NCI-H187 (cell line): ENCODE measurements around the gene P3H3.

Source experiments
- DNase-seq, 2 experiments: peaks; one replicate each; lab custom pipeline; 2025; lab: John Stamatoyannopoulos, UW

The P3H3 gene

GRCh38 chr12:6799147-6799546, 29.1 kb upstream of the P3H3 start:
- DNase-seq = no peak

GRCh38 chr12:6807170-6807569, 21.0 kb upstream of the P3H3 start:
- no peak for DNase-seq

GRCh38 chr12:6809056-6809455, 19.2 kb upstream of the P3H3 start:
- DNase-seq = no peak

GRCh38 chr12:6810758-6811157, 17.4 kb upstream of the P3H3 start:
- DNase-seq = no peak

GRCh38 chr12:6813363-6813762, 14.8 kb upstream of the P3H3 start:
- DNase-seq = no peak

GRCh38 chr12:6816598-6816997, 11.6 kb upstream of the P3H3 start:
- DNase-seq = no peak

- no peak for DNase-seq
These were observed 11.1 kb upstream of the P3H3 start for GRCh38 chr12:6817098-6817497.

- no peak for DNase-seq
These were observed 10.5 kb upstream of the P3H3 start for GRCh38 chr12:6817662-6818157.

GRCh38 chr12:6818222-6818621, 10.0 kb upstream of the P3H3 start:
- no peak for DNase-seq

- DNase-seq = no peak
These were observed 9.6 kb upstream of the P3H3 start for GRCh38 chr12:6818645-6819044.

- no peak for DNase-seq
These were observed 8.8 kb upstream of the P3H3 start for GRCh38 chr12:6819106-6820030.

- no peak for DNase-seq
These were observed 8.0 kb upstream of the P3H3 start for GRCh38 chr12:6820166-6820565.

- peak; percentile 39 to 65 for DNase-seq
These were observed 6.4 kb upstream of the P3H3 start, which contains the start of gene GPR162 for GRCh38 chr12:6821591-6822425. GPR162 (plus strand) TSS chr12:6821821; CDS start chr12:6823899, 2,078 bp downstream.

- DNase-seq = no peak
These were observed 5.6 kb upstream of the P3H3 start for GRCh38 chr12:6822426-6823135.

- no peak for DNase-seq
These were observed 4.8 kb upstream of the P3H3 start for GRCh38 chr12:6823182-6824084.

GRCh38 chr12:6824085-6824775, 4.0 kb upstream of the P3H3 start:
- DNase-seq = no peak

- no peak for DNase-seq
These were observed 3.3 kb upstream of the P3H3 start for GRCh38 chr12:6824901-6825381.

GRCh38 chr12:6825398-6826124, 2.6 kb upstream of the P3H3 start:
- peak; percentile 57 to 68 for DNase-seq

GRCh38 chr12:6826125-6826733, 2.0 kb upstream of the P3H3 start:
- no peak for DNase-seq
